Measurements from ENCODE around the gene NAGA.
A peak's percentile ranks its signal among the peaks of the same experiment; 100 is the strongest.
"Not testable (repeated sequence)": the region's sequence is repeated elsewhere in the genome, so short reads cannot be mapped to it uniquely, and the experiment has no call there.

Gene NAGA

GRCh38 chr22:42074846-42075676 is 4.4 kb upstream of the NAGA start:
- DNase-seq (ENCODE audit: low spot score), result no peak

DNA sequence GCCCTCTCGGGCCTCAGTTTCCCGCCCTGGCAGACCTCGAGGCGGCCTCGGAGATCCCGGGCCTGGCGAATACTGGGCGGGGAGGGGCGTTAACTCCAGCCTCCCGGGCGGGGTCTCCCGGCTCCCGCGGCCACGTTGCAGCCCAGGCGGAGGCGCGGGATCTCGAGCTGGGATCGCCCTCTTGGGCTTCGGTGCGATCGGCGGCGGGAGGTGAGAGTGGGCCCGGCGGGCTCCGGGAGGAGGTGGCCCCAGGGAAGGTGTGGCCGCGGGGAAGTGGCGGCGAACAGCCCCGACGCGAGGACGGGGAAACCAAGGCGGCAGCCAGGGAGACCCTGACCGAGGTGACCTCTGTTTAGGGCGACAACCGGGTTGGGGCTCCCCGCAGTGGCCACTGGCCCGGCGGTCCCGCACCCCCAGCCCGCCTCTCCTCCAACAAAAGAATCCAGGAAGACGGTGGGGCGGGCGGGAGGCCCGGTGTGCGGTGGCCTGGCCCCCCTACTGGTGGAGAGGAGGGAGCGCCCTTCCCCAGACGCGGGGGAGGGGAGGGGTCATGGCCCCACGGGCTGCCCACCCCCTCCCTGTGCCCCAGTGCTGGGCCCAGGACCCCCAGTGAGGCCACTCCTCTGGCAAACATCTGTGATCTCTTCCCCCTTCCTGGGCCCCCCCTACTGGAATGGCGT is 3.7 kb upstream of the NAGA start, which contains the start of gene PHETA2:
Gene PHETA2, plus strand, starts transcription at position 117 of the 680 bp plus-strand sequence. CDS start 3,046 bp downstream, outside the sequence.
- peak; percentile 65 for DNase-seq (ENCODE audit: low spot score)

- DNase-seq (ENCODE audit: low spot score), result no peak
Measured at GRCh38 chr22:42073621-42074041, 3.0 kb upstream of the NAGA start.

GRCh38 chr22:42072606-42073330 is 2.2 kb upstream of the NAGA start:
- DNase-seq (ENCODE audit: low spot score), result no peak

GRCh38 chr22:42071508-42071907 is 896 bp upstream of the NAGA start:
- DNase-seq (ENCODE audit: low spot score), result not testable (repeated sequence)

DNA sequence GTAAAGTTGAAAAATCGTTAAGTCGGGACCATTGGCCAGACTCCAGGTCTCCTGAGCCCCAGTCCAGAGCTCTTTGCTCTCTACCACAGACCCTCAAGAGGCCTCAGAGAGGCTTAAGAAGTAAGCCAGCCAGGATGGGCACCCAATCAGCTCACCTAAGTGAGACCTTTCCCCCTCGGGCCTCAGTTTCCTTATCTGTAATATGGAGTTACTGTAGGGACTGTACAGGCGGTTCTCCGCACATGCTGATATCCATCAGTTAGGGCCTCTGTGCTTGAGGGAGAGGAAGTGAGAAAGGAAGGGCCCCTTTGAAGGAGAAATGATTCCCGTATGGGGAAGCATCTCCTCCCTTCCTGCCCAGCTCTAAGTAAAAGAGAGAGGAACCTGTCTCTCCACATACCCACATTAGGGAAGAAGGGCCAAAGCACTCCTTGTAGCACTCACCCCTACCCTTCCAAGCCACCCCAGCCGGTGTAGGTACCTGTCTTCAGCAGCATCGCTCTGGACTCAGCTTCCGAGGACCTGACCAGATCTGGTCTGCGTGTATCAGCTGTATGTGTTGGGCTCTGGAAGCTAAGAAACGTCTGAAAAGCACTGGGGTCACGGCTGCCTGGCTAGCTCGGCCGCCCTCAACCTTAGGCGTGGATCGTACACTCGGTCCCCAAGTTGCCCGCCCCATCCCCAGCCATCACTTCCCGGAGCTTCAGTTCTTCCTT is 653 bp downstream of the NAGA start:
- DNase-seq (ENCODE audit: low spot score), result no peak

- DNase-seq (ENCODE audit: low spot score), result no peak
Measured at GRCh38 chr22:42068291-42068690, 2.3 kb downstream of the NAGA start.

DNA sequence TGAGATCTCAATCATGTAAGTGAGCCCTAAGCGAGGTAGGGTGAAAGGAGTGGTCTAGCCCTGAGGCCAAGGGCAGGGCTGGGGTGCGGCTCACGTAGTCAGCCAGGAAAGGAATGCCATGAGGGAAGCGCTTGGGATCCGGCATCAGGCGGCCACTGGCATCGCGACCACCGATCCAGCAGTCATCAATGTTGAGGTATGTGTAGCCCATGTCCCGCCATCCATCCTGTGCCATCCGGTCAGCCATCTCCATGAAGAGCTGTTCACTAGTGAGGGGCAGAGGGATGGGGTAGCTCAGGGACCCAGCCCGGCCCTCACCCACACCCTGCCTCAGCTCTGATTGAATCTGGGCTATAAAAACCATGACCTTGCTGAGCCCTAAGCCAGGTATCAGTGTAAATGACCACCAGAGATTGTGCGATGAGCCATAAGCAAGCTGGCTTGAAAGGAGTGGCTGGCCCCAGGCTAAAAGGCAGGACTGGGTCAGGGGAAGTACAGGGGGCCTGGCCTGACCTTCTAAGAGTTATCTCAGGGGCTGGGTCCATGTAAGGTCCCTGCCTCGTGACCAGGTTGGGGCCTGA is 2.9 kb downstream of the NAGA start:
- DNase-seq (ENCODE audit: low spot score), result no peak

DNA sequence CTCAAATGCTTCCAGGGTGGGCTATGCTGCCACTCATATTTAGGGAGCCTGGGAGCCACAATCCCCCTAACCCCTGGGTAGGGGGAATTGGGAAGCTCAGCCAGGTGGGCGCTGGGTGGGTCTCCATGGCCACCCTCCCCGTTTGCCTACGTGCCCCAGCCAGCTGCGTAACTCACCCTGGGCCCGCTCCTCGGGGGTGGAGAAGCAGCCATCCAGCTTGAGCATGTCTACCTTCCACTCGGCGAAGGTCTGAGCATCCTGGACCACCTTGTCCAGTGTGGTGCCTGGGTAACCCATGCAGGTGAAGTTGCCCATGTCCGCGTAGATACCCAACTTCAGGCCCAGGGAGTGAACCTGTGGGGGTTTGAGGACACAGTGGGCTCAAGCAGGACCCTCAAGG is 3.7 kb downstream of the NAGA start:
- no peak for DNase-seq (ENCODE audit: low spot score)

- no peak for DNase-seq (ENCODE audit: low spot score)
Measured at GRCh38 chr22:42066126-42066761, 4.4 kb downstream of the NAGA start.

DNA sequence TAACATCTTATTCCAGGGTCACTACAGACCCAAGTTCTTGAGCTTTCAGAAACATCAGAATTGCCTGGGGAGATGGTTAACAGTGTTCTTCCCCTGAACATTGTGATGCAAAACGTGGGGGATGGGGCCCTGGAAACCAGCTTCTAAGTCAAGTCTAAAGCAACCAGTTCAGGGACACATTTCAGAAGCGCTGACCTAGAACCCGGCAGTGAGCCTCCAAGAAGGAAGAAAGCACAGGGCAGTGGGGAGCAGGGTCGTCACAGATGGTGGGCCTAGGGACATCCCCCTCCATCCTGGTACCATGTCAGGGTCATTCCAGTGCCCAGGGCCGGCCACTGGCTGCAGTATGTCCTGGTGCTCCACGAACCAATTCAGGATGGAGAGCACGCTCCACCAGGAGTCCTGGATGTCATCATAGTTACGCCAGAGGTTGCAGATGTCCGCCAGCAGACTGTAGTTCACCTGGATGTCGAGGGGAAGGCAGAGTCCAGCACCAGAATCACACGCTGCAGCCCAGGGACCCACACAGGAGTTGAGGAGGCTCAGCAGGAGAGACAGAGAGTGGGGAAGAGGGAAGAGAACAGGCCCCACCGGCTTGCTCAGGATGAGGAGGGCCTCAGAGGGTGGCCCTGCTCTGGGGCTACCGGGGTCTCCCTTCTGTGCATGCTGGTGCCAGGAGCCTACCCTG is 5.0 kb downstream of the NAGA start:
- DNase-seq (ENCODE audit: low spot score), result peak; percentile 33

- DNase-seq (ENCODE audit: low spot score), result no peak
Measured at GRCh38 chr22:42064629-42065028, 6.0 kb downstream of the NAGA start.

DNA sequence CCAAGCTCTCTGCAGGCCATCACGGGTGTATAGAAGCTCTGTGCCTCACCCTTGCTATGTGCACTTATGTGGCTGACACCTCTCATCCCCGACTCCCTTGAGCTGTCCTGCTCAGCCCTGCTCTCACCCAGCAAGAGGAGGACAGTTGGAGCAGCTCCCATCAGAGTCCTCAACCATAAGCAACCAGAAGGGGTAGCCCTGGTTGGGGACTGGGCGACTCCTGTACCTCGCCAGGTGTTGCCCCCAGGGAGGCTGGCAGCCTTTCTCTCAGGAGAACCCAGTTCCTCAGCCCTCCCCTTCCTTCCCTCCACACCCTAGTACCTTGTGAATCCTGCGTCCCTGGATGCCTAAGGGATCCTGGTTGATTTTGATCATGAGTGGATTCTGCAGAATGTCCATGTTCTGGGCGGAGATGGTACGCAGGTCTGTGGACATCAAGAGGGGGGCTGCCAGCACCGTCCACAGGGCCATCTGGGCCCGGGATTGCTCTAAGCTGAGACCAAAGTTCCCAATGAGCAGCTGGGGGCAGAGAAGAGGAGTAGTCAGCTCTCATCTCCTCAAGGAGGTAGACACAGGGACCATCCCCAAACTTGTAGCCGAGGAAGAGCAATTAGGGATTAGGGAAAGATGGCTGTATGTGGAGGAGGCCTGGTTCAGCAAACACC is 8.0 kb downstream of the NAGA start:
- DNase-seq (ENCODE audit: low spot score), result no peak

GRCh38 chr22:42061041-42061440 is 9.6 kb downstream of the NAGA start:
- no peak for DNase-seq (ENCODE audit: low spot score)

GRCh38 chr22:42060489-42060888 is 10.1 kb downstream of the NAGA start:
- DNase-seq (ENCODE audit: low spot score), result no peak

- DNase-seq (ENCODE audit: low spot score), result no peak
Measured at GRCh38 chr22:42056757-42057511, 13.7 kb downstream of the NAGA start.

GRCh38 chr22:42052765-42053164 is 17.8 kb downstream of the NAGA start:
- no peak for DNase-seq (ENCODE audit: low spot score)

- no peak for DNase-seq (ENCODE audit: low spot score)
Measured at GRCh38 chr22:42050641-42051180, 19.9 kb downstream of the NAGA start.

DNA sequence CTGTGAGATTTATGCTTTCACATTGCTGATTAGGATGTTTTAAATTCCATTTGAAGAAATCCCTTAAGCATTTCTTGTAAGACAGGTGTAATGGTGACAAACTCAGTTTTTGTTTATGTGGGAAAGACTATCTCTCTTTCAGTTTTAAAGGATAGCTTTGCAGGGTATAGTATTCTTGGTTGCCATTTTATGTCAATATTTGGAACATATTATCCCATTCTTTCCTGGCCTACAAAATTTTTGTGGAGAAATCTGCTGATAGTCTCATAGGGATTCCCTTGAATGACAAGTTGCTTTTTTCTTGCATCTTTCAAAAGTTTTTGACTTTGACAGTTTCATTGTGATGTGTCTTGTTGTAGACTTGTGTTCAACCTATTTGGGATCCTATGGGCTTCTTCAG is 28.8 kb downstream of the NAGA start:
- DNase-seq (ENCODE audit: low spot score), result no peak

All from iPS-NIHi11 (cell line).